Panc1 (cell line): Measurements from ENCODE around the gene FOSL2. TPM values are rescaled to one million over a fixed set of nuclear protein-coding genes. Genes with fewer than 3 reads are reported as not detected.

Experiments used
- ATAC-seq: fragments of 200-7000 bp; cut with Tn5 transposase; 2 replicates; pipeline ENCODE4 v1.9.1; 2020; ENCODE audit warnings: mild to moderate bottlenecking, moderate library complexity
- BruUV-seq: library from RNA; stranded (reverse); fragments of 400-500 nt; replicated peaks from 2 replicates; lab custom pipeline; 2021; lab: Mats Ljungman, UMichigan
- CTCF ChIA-PET: fragments of 300-600 bp; sonication (Branson Sonifier 250); formaldehyde crosslinking; loops from one replicate; lab custom pipeline; 2022; ENCODE audit warnings: antibody characterized with exemption; lab: Charles Lee
- POLR2A ChIA-PET: fragments of 300-600 bp; sonication (Branson Sonifier 250); formaldehyde crosslinking; loops from one replicate; lab custom pipeline; 2022; ENCODE audit warnings: antibody characterized with exemption; lab: Charles Lee
- DNase-seq: peaks from one replicate; pipeline ENCODE4 v3.0.0-alpha.2; 2010; ENCODE audit warnings: low read depth, low spot score
- H3K27ac ChIP-seq: 2 replicates; pipeline ENCODE4 v1.5.1; 2011; ENCODE audit warnings: mild to moderate bottlenecking, low read length, inconsistent platforms
- H3K27me3 ChIP-seq: fragments of 200-500 bp; sonication (Bioruptor generic); 2 replicates; pipeline ENCODE4 v1.6.0; 2014; ENCODE audit warnings: low read length, inconsistent platforms; ENCODE audit not compliant: control insufficient read depth, insufficient read depth
- H3K36me3 ChIP-seq: fragments of 200-500 bp; sonication (Bioruptor generic); 2 replicates; pipeline ENCODE4 v1.5.1; 2014; ENCODE audit warnings: inconsistent platforms, mild to moderate bottlenecking, low read length, moderate library complexity; ENCODE audit not compliant: control insufficient read depth, insufficient read depth
- H3K4me1 ChIP-seq: 2 replicates; pipeline ENCODE4 v1.5.1; 2011; ENCODE audit warnings: inconsistent platforms, mild to moderate bottlenecking, low read length, moderate library complexity; ENCODE audit not compliant: control insufficient read depth, insufficient read depth
- H3K4me3 ChIP-seq, 2 experiments: 2 replicates each; pipeline ENCODE4 v1.5.1; 2011 to 2012; ENCODE audit warnings: low read depth in 2 of 2, low read length in 2 of 2, mild to moderate bottlenecking in 2 of 2, inconsistent platforms in 1 of 2, moderate library complexity in 1 of 2
- H3K9me3 ChIP-seq: fragments of 200-500 bp; sonication (Bioruptor generic); 2 replicates; pipeline ENCODE4 v1.5.1; 2014; ENCODE audit warnings: low read depth, mild to moderate bottlenecking, inconsistent platforms, low read length, moderate library complexity; ENCODE audit not compliant: control insufficient read depth, insufficient read depth
- CTCF ChIP-seq: fragments of 450-650 bp; IDR thresholded peaks from 2 replicates; pipeline ENCODE4 v1.5.1; 2017; ENCODE audit warnings: mild to moderate bottlenecking
- POLR2AphosphoS5 ChIP-seq: IDR thresholded peaks from 2 replicates; pipeline ENCODE4 v1.6.1; 2012; ENCODE audit warnings: mild to moderate bottlenecking, low read depth, low read length, moderate library complexity
- SIN3A ChIP-seq: IDR thresholded peaks from 2 replicates; pipeline ENCODE4 v1.6.1; 2012; ENCODE audit warnings: low read depth, mild to moderate bottlenecking, low read length, moderate library complexity, borderline replicate concordance; ENCODE audit not compliant: insufficient read depth
- TCF7L2 ChIP-seq: IDR thresholded peaks from 2 replicates; pipeline ENCODE4 v1.6.1; 2011; ENCODE audit warnings: mild to moderate bottlenecking, low read depth, low read length, inconsistent platforms
- in situ Hi-C: cut with HindIII; loops from 2 replicates; pipeline ENCODE4 v1.10.0; 2016; ENCODE audit warnings: low sequenced_read_pairs, low pct_unique_long_range_greater_than_20kb
- intact Hi-C: fragments of 100-400 bp; cut with micrococcal nuclease; formaldehyde crosslinking; loops from one replicate; pipeline ENCODE4 v1.10.0; 2022; ENCODE audit not compliant: unreplicated experiment
- total RNA-seq: library from RNA; stranded (reverse); gene quantifications from one replicate; pipeline ENCODE4 v1.2.1, GENCODE V29; 2021; ENCODE audit not compliant: unreplicated experiment
- TF ChIP-seq, protein P1 (sequence below), 2 experiments: IDR thresholded peaks; 2 replicates each; pipeline ENCODE4 v1.6.1; 2011 to 2012; ENCODE audit warnings: low read depth in 2 of 2, control low read depth in 1 of 2, low read length in 1 of 2, mild to moderate bottlenecking in 1 of 2, moderate library complexity in 1 of 2; ENCODE audit not compliant: insufficient read depth in 1 of 2

The FOSL2 gene
- total RNA-seq, 1 experiment from 2014 or later, result 29.0 TPM

DNA sequence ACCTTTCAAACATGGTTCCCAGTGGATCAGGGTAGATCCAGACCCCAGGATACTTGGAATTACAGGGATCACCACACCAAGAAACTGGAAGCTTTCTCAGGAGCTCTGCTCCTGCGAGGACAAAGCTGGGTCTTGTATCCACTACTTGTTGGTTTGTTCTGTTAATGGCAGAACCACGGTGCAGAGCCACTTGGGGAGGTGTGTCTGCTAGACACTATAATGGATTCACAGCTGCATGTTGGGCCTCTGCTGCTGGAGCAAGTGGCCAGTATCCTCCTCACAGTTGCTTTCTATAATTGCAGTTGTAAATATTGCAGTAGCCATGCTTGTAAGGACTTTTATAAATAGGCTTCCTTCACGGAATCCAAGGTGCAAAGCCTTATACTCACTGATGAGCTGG lies 12.9 kb downstream of the FOSL2 start:
- POLR2A ChIA-PET, result no interaction called here
- CTCF ChIA-PET, result no interaction called here
- in situ Hi-C loops, result no loop called here

DNA sequence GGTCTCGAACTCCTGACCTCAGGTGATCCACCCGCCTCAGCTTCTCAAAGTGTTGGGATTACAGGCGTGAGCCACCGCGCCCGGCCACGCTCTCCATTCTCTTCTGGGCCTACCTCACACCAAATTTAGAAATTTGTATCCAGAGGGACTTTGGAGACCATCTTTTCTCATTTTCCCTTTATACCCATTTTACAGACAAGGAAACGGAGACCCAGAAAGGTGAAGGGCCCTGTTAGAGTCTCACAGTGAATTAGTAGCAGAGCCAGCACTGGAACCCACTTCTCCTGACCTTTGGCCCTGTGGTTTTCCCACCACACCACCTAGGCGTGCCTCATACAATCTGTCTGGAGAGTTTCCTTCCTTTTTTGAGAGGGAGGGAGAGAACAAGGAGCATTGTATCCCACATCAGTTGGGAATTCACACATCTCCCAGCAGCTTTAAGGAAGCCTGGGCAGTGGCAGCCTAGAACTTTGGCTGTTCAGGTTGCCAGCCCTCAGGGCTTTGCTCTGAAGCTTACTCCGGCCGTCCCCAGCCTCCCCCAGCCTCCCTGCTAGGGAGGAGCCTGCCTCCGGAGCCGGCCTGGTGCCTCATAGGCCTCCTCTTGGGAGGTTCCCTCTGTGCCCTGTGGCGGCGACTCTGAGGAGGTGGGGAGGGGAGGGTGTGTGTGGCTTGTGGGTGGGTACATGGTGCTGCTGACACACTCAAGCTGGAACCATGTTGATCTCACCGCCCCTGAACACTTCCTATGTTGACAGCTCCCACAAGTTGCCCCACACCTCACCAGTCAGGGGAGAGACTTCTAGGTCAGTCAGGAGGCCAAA lies 13.8 kb downstream of the FOSL2 start:
- CTCF ChIA-PET, result no interaction called here

More for the DNA sequence above, 12.9 kb downstream of the FOSL2 start:
- no peak for DNase-seq
- ATAC-seq, result no peak
- H3K36me3 ChIP-seq, result no peaks in the 10 kb centered on the region; the same call in none of the 2 replicates
- no TSS peak for BruUV-seq
- H3K9me3 ChIP-seq, result no peaks in the 10 kb centered on the region
- no peaks in the 10 kb centered on the region for H3K4me1 ChIP-seq
- H3K4me3 ChIP-seq, result no peak overlapping the region
- no peaks in the 10 kb centered on the region for H3K27me3 ChIP-seq
- TF ChIP-seq, protein P1, sequence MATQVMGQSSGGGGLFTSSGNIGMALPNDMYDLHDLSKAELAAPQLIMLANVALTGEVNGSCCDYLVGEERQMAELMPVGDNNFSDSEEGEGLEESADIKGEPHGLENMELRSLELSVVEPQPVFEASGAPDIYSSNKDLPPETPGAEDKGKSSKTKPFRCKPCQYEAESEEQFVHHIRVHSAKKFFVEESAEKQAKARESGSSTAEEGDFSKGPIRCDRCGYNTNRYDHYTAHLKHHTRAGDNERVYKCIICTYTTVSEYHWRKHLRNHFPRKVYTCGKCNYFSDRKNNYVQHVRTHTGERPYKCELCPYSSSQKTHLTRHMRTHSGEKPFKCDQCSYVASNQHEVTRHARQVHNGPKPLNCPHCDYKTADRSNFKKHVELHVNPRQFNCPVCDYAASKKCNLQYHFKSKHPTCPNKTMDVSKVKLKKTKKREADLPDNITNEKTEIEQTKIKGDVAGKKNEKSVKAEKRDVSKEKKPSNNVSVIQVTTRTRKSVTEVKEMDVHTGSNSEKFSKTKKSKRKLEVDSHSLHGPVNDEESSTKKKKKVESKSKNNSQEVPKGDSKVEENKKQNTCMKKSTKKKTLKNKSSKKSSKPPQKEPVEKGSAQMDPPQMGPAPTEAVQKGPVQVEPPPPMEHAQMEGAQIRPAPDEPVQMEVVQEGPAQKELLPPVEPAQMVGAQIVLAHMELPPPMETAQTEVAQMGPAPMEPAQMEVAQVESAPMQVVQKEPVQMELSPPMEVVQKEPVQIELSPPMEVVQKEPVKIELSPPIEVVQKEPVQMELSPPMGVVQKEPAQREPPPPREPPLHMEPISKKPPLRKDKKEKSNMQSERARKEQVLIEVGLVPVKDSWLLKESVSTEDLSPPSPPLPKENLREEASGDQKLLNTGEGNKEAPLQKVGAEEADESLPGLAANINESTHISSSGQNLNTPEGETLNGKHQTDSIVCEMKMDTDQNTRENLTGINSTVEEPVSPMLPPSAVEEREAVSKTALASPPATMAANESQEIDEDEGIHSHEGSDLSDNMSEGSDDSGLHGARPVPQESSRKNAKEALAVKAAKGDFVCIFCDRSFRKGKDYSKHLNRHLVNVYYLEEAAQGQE (IDR thresholded peaks at IDR 0.05; ENCODE audit: insufficient read depth in 1 of 2, low read depth in 2 of 2, low read length in 1 of 2), result no peak
- TF ChIP-seq TCF7L2 (no peak), CTCF (no peak), SIN3A (no peak), POLR2AphosphoS5 (no peak)
- intact Hi-C loops, result no loop called here
- H3K27ac ChIP-seq, result no peak overlapping the region

More for the DNA sequence above, 13.8 kb downstream of the FOSL2 start:
- ATAC-seq (no peak), DNase-seq (no peak)
- intact Hi-C loops, result no loop called here
- Histone ChIP-seq H3K9me3 (no peaks in the 10 kb centered on the region), H3K4me3 (no peak overlapping the region), H3K27ac (no peak overlapping the region), H3K27me3 (no peaks in the 10 kb centered on the region), H3K36me3 (no peaks in the 10 kb centered on the region; the same call in none of the 2 replicates), H3K4me1 (no peaks in the 10 kb centered on the region)
- POLR2A ChIA-PET, result no interaction called here
- TF ChIP-seq, protein P1 (IDR thresholded peaks at IDR 0.05; ENCODE audit: insufficient read depth in 1 of 2, low read depth in 2 of 2, low read length in 1 of 2), result no peak
- TF ChIP-seq TCF7L2, result no peak
- no peak for TF ChIP-seq CTCF
- TF ChIP-seq SIN3A, result no peak
- TF ChIP-seq POLR2AphosphoS5, result no peak
- BruUV-seq, result no TSS peak
- in situ Hi-C loops, result no loop called here
